H1 (cell line): ENCODE data around the gene BPGM. TPM values are rescaled to one million over a fixed set of nuclear protein-coding genes. Genes with fewer than 3 reads are reported as not detected.

ENCODE experiments used
- CTCF ChIA-PET: fragments of 300-600 bp; sonication (Branson Sonifier 250); formaldehyde crosslinking; loops from one replicate; lab custom pipeline; 2021; ENCODE audit not compliant: partially characterized antibody; lab: Charles Lee
- POLR2A ChIA-PET: fragments of 300-600 bp; sonication (Branson Sonifier 250); formaldehyde crosslinking; loops from one replicate; lab custom pipeline; 2021; ENCODE audit warnings: inconsistent platforms; ENCODE audit not compliant: partially characterized antibody; lab: Charles Lee
- DNase-seq, 2 experiments: peaks; one replicate each; pipeline versions ENCODE4 v3.0.0 to v3.0.0-alpha.2; 2010 to 2022; ENCODE audit warnings: low spot score in 2 of 2, low read depth in 1 of 2, mixed read lengths in 1 of 2
- FAIRE-seq: peaks from 2 replicates; lab custom pipeline; 2011; peaks lifted over from hg19 to GRCh38; lab: Jason Lieb, UNC
- H2AFZ ChIP-seq: 2 replicates; pipeline ENCODE4 v1.8.1; 2012; ENCODE audit warnings: low read length, inconsistent platforms
- H2AK5ac ChIP-seq: 2 replicates; pipeline ENCODE4 v1.6.1; 2013; ENCODE audit warnings: low read depth, low read length
- H2BK120ac ChIP-seq: replicated peaks from 2 replicates; pipeline ENCODE3; 2013; ENCODE audit warnings: low read depth, low read length, inconsistent platforms
- H2BK12ac ChIP-seq: 2 replicates; pipeline ENCODE4 v1.6.1; 2013; ENCODE audit warnings: low read depth, low read length
- H2BK15ac ChIP-seq: 2 replicates; pipeline ENCODE4 v1.6.1; 2013; ENCODE audit warnings: low read length
- H2BK20ac ChIP-seq: 2 replicates; pipeline ENCODE4 v1.6.1; 2013; ENCODE audit warnings: low read length
- H2BK5ac ChIP-seq: 2 replicates; pipeline ENCODE4 v1.6.1; 2013; ENCODE audit warnings: low read depth, low read length
- H3K14ac ChIP-seq: 2 replicates; pipeline ENCODE4 v1.6.1; 2013; ENCODE audit warnings: inconsistent platforms; ENCODE audit not compliant: insufficient read length
- H3K18ac ChIP-seq: 2 replicates; pipeline ENCODE4 v1.6.1; 2013; ENCODE audit warnings: low read length; ENCODE audit errors: extremely low read depth
- H3K23ac ChIP-seq: 2 replicates; pipeline ENCODE4 v1.6.1; 2013; ENCODE audit warnings: inconsistent platforms; ENCODE audit not compliant: insufficient read length
- H3K23me2 ChIP-seq: 2 replicates; pipeline ENCODE4 v1.6.1; 2013; ENCODE audit warnings: low read depth, low read length
- H3K27ac ChIP-seq: 2 replicates; pipeline ENCODE4 v1.6.1; 2011; ENCODE audit warnings: low read depth, low read length, inconsistent platforms
- H3K27me3 ChIP-seq, 4 experiments: replicated peaks in 1 of 4; 1 replicate in 1 of 4; 2 replicates in 3 of 4; pipeline versions ENCODE4 v1.6.1 to v1.8.1; 2011 to 2013; ENCODE audit warnings: low read length in 3 of 4, mild to moderate bottlenecking in 3 of 4, inconsistent platforms in 2 of 4, mixed read lengths in 2 of 4, moderate library complexity in 1 of 4; ENCODE audit not compliant: control insufficient read depth in 3 of 4, insufficient read depth in 3 of 4; ENCODE audit errors: extremely low read depth in 1 of 4
- H3K36me3 ChIP-seq, 4 experiments: 2 replicates each; pipeline versions ENCODE4 v1.6.1 to v1.8.1; 2011 to 2013; ENCODE audit warnings: mild to moderate bottlenecking in 4 of 4, low read length in 3 of 4, moderate library complexity in 2 of 4, control low read depth in 1 of 4, inconsistent platforms in 1 of 4; ENCODE audit not compliant: insufficient read depth in 4 of 4, control insufficient read depth in 2 of 4
- H3K4ac ChIP-seq: replicated peaks from 2 replicates; pipeline ENCODE3; 2013; ENCODE audit warnings: low read length, low read depth, mixed read lengths, inconsistent platforms; ENCODE audit not compliant: insufficient read length
- H3K4me1 ChIP-seq, 4 experiments: replicated peaks in 1 of 4; 1 replicate in 1 of 4; 2 replicates in 3 of 4; pipeline versions ENCODE4 v1.6.1 to v1.8.1; 2011 to 2013; ENCODE audit warnings: low read length in 3 of 4, inconsistent platforms in 2 of 4, mixed read lengths in 1 of 4; ENCODE audit not compliant: insufficient read depth in 4 of 4, control insufficient read depth in 3 of 4
- H3K4me2 ChIP-seq, 2 experiments: 2 replicates each; pipeline versions ENCODE4 v1.6.1 to v1.8.1; 2011 to 2013; ENCODE audit warnings: low read depth in 2 of 2, low read length in 2 of 2, control low read depth in 1 of 2, inconsistent platforms in 1 of 2, mild to moderate bottlenecking in 1 of 2; ENCODE audit not compliant: insufficient read depth in 1 of 2
- H3K4me3 ChIP-seq, 4 experiments: fragments of 200-600, 300-600 bp in 1 of 4; sonication (generic), shearing (Covaris generic), sonication (Bioruptor Twin) in 1 of 4; 2 replicates each; pipeline versions ENCODE4 v1.5.1 to v1.8.1; 2011 to 2016; ENCODE audit warnings: low read length in 4 of 4, low read depth in 3 of 4, control low read depth in 2 of 4, inconsistent platforms in 2 of 4, mild to moderate bottlenecking in 2 of 4, mixed read lengths in 1 of 4, moderate library complexity in 1 of 4; ENCODE audit not compliant: insufficient read depth in 2 of 4; ENCODE audit errors: extremely low read depth in 1 of 4
- H3K56ac ChIP-seq: replicated peaks from 2 replicates; pipeline ENCODE3; 2013; ENCODE audit warnings: low read depth, mild to moderate bottlenecking, mixed read lengths, low read length, inconsistent platforms; ENCODE audit not compliant: insufficient read length
- H3K79me1 ChIP-seq: 2 replicates; pipeline ENCODE4 v1.6.1; 2013; ENCODE audit warnings: low read depth, low read length, control low read depth
- H3K79me2 ChIP-seq, 2 experiments: 2 replicates each; pipeline versions ENCODE4 v1.6.1 to v1.8.1; 2012 to 2013; ENCODE audit warnings: low read length in 2 of 2, mild to moderate bottlenecking in 2 of 2, inconsistent platforms in 1 of 2; ENCODE audit not compliant: insufficient read depth in 2 of 2, control insufficient read depth in 1 of 2
- H3K9ac ChIP-seq, 4 experiments: replicated peaks in 1 of 4; 1 replicate in 1 of 4; 2 replicates in 3 of 4; pipeline versions ENCODE4 v1.6.1 to v1.8.1; 2011 to 2013; ENCODE audit warnings: low read depth in 3 of 4, low read length in 3 of 4, control low read depth in 2 of 4, mild to moderate bottlenecking in 2 of 4, moderate library complexity in 2 of 4, inconsistent platforms in 1 of 4; ENCODE audit errors: extremely low read depth in 1 of 4
- H3K9me3 ChIP-seq, 2 experiments: 2 replicates each; pipeline versions ENCODE4 v1.6.1 to v1.8.1; 2012 to 2013; ENCODE audit warnings: mild to moderate bottlenecking in 2 of 2, moderate library complexity in 2 of 2, control low read depth in 1 of 2, inconsistent platforms in 1 of 2, low read depth in 1 of 2, low read length in 1 of 2, mixed read lengths in 1 of 2; ENCODE audit not compliant: insufficient read depth in 2 of 2
- H4K20me1 ChIP-seq, 2 experiments: replicated peaks in 1 of 2; 2 replicates each; pipeline versions ENCODE3 to v1.8.1; 2011 to 2013; ENCODE audit warnings: inconsistent platforms in 2 of 2, low read length in 2 of 2, mild to moderate bottlenecking in 1 of 2; ENCODE audit not compliant: insufficient read depth in 2 of 2, control insufficient read depth in 1 of 2
- H4K5ac ChIP-seq: 2 replicates; pipeline ENCODE4 v1.6.1; 2013; ENCODE audit warnings: low read length, low read depth, mixed read lengths, inconsistent platforms; ENCODE audit not compliant: insufficient read length
- H4K8ac ChIP-seq: 2 replicates; pipeline ENCODE4 v1.8.0; 2013; ENCODE audit warnings: mild to moderate bottlenecking, moderate library complexity, low read length, inconsistent platforms; ENCODE audit not compliant: insufficient read depth; ENCODE audit errors: extremely low read depth
- H4K91ac ChIP-seq: replicated peaks from 2 replicates; pipeline ENCODE3; 2013; ENCODE audit warnings: low read length, mixed read lengths, inconsistent platforms; ENCODE audit not compliant: insufficient read length
- BCL11A ChIP-seq, 2 experiments: IDR thresholded peaks; one replicate each; pipeline ENCODE4 v1.6.1; 2011; ENCODE audit warnings: low read depth in 2 of 2, low read length in 2 of 2, mild to moderate bottlenecking in 2 of 2
- CEBPB ChIP-seq: IDR thresholded peaks from 2 replicates; pipeline ENCODE4 v1.6.1; 2012; ENCODE audit warnings: low read depth, low read length
- CTBP2 ChIP-seq: IDR thresholded peaks from 2 replicates; pipeline ENCODE4 v1.7.0; 2011; ENCODE audit warnings: borderline replicate concordance, mild to moderate bottlenecking, moderate library complexity, mixed read lengths, low read length; ENCODE audit not compliant: insufficient read depth, insufficient read length
- FOSL1 ChIP-seq: IDR thresholded peaks from 2 replicates; pipeline ENCODE4 v1.6.1; 2011; ENCODE audit warnings: mild to moderate bottlenecking, low read depth, low read length, moderate library complexity; ENCODE audit not compliant: insufficient read depth
- GABPA ChIP-seq: IDR thresholded peaks from 2 replicates; pipeline ENCODE4 v1.6.1; 2011; ENCODE audit warnings: mild to moderate bottlenecking, low read length, moderate library complexity, borderline replicate concordance; ENCODE audit not compliant: insufficient read depth
- GTF2F1 ChIP-seq: IDR thresholded peaks from 2 replicates; pipeline ENCODE4 v1.6.1; 2012; ENCODE audit warnings: low read depth, low read length, improper control_type of control experiment, borderline replicate concordance
- KDM4A ChIP-seq: IDR thresholded peaks from one replicate; pipeline ENCODE4 v1.7.1; 2012; ENCODE audit warnings: low read depth, mild to moderate bottlenecking, moderate library complexity, low read length, inconsistent platforms; ENCODE audit not compliant: severe bottlenecking
- NRF1 ChIP-seq: IDR thresholded peaks from 2 replicates; pipeline ENCODE4 v1.6.1; 2011; ENCODE audit warnings: mild to moderate bottlenecking, low read depth, low read length, improper control_type of control experiment
- PHF8 ChIP-seq: fragments of 200-600 bp; sonication (generic); conservative IDR thresholded peaks from 2 replicates; pipeline ENCODE4 v1.7.1; 2012; ENCODE audit warnings: low read depth, mild to moderate bottlenecking, inconsistent platforms, low read length, moderate library complexity
- RNF2 ChIP-seq: fragments of 200-900, 300-1000 bp; sonication (generic); IDR thresholded peaks from 2 replicates; pipeline ENCODE4 v1.7.1; 2016; ENCODE audit warnings: borderline replicate concordance, low read depth, mild to moderate bottlenecking, antibody characterized with exemption, low read length; ENCODE audit not compliant: poor library complexity, severe bottlenecking; ENCODE audit errors: missing control alignments
- SIRT6 ChIP-seq: IDR thresholded peaks from one replicate; pipeline ENCODE4 v1.7.1; 2012; ENCODE audit warnings: low read length, inconsistent platforms
- SP2 ChIP-seq: IDR thresholded peaks from 2 replicates; pipeline ENCODE4 v1.6.1; 2012; ENCODE audit warnings: mild to moderate bottlenecking, low read length, inconsistent platforms
- SP4 ChIP-seq: IDR thresholded peaks from 2 replicates; pipeline ENCODE4 v1.6.1; 2012; ENCODE audit warnings: low read length, inconsistent platforms
- WGBS, 2 experiments: shearing (Covaris generic) in 1 of 2; methylation state at CpG; one replicate each; pipeline versions ENCODE4 v1.1.6 to v1.1.7; 2013 to 2015; ENCODE audit warnings: low lambda C conversion rate in 2 of 2, mixed read lengths in 2 of 2, inconsistent platforms in 1 of 2, low coverage in 1 of 2, missing lambda C conversion rate in 1 of 2; ENCODE audit not compliant: insufficient replicate concordance in 2 of 2, insufficient coverage in 1 of 2, insufficient read length in 1 of 2; ENCODE audit errors: extremely low coverage in 1 of 2, missing lambda C conversion rate in 1 of 2; 5-methylcytosine and 5-hydroxymethylcytosine counted together
- polyA plus RNA-seq, 7 experiments: library from polyadenylated mRNA; depleted of rRNA in 3 of 7; stranded (reverse) in 5 of 7; unstranded in 2 of 7; fragments of >200 nt in 5 of 7; fragments of 200-250 nt in 2 of 7; gene quantifications; 1 replicate in 5 of 7; 2 replicates in 1 of 7; 4 replicates in 1 of 7; pipeline versions ENCODE4 v1.2.1 to v1.2.3, GENCODE V29; 2011 to 2013; ENCODE audit warnings: missing spikeins in 2 of 7, mixed read lengths in 2 of 7
- total RNA-seq: library from RNA; stranded (reverse); fragmentation: NEBNext Ultra II Directional; extraction: Animal tissue kit (Norgen Biotek cat#: 25700); gene quantifications from 2 replicates; pipeline ENCODE4 v1.2.1, GENCODE V29; 2021
- TF ChIP-seq, protein P1 (sequence below): IDR thresholded peaks from 2 replicates; pipeline ENCODE4 v1.6.1; 2011; ENCODE audit warnings: low read depth, mild to moderate bottlenecking, low read length; ENCODE audit not compliant: insufficient read depth

Gene BPGM
- total and polyA plus RNA-seq, 2 of the 8 experiments (the other 6 are each of a cell fraction or from before 2014, with no cell fraction given), result 9.7 to 15.3 TPM

DNA sequence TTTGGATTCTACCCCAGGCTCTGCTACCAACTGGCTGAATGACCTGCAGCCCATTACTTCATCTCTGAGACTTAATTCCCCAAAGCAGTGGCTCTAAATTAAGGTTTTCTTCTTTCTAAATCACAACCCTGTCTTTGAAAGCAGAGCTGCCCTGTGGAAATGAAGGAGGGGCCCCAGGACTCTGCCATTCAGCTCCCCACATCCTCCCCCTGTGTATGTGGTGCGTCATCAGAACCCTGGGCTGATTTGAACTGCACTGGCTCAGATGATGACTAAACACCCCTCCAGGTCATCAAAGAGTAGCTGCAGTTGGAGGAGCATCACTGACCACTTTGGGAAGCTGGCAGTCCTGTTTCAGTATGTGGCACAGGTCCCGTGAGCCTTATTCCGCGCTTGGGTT is 46.6 kb downstream of the BPGM start:
- Histone ChIP-seq H3K56ac (no peak overlapping the region), H3K79me2 (no peaks in the 10 kb centered on the region), H3K4me3 (no peak overlapping the region), H2BK12ac (no peak overlapping the region), H4K8ac (no peak overlapping the region; the same call in 1 of the 2 replicates), H3K9me3 (no peaks in the 10 kb centered on the region), H3K14ac (no peak overlapping the region), H2AFZ (no peak overlapping the region), H3K27me3 (no peaks in the 10 kb centered on the region), H2AK5ac (no peak overlapping the region), H3K23me2 (no peaks in the 10 kb centered on the region), H3K79me1 (no peaks in the 10 kb centered on the region), H2BK5ac (no peak overlapping the region), H3K18ac (no peak overlapping the region), H3K4me2 (no peak overlapping the region), H3K4me1 (peaks cover 0 to 3% (median 0%) of the 10 kb centered on the region in 4 experiments; a peak in 1 of 7 replicates), H3K23ac (no peak overlapping the region), H2BK20ac (no peak overlapping the region), H2BK15ac (no peak overlapping the region), H3K27ac (no peak overlapping the region), H4K91ac (no peak overlapping the region), H3K36me3 (no peaks in the 10 kb centered on the region; a peak in 1 of 8 replicates), H4K20me1 (no peaks in the 10 kb centered on the region), H4K5ac (no peak overlapping the region), H3K9ac (no peak overlapping the region), H3K4ac (no peak overlapping the region), H2BK120ac (no peak overlapping the region)
- DNase-seq, result no peak
- ChIA-PET CTCF (interaction anchor here (0.7 to 4.3 kb wide), 22 partner anchors 8 to 620 kb away, joined by 3 to 24 read pairs (median 4); no protein-coding TSS in a partner anchor), POLR2A (no interaction called here)
- WGBS, 2 experiments, result 84% methylated on average over 4 of the region's 4 CpGs; no CpG with 5 or more reads in 1 of the 2 experiments
- FAIRE-seq, result no peak
- TF ChIP-seq NRF1, result no peak
- no peak for TF ChIP-seq BCL11A (IDR thresholded peaks at IDR 0.05; ENCODE audit: low read depth in 2 of 2, low read length in 2 of 2)
- no peak for TF ChIP-seq SIRT6
- TF ChIP-seq, protein P1, sequence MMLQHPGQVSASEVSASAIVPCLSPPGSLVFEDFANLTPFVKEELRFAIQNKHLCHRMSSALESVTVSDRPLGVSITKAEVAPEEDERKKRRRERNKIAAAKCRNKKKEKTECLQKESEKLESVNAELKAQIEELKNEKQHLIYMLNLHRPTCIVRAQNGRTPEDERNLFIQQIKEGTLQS, result no peak
- TF ChIP-seq RNF2, result no peak
- no peak for TF ChIP-seq CTBP2
- TF ChIP-seq GTF2F1, result no peak
- no peak for TF ChIP-seq CEBPB
- no peak for TF ChIP-seq SP2
- no peak for TF ChIP-seq GABPA
- TF ChIP-seq SP4, result no peak
- no peak for TF ChIP-seq KDM4A
- TF ChIP-seq PHF8, result no peak
- TF ChIP-seq FOSL1, result no peak
